ENCODE measurements around the gene PARP16. TPM values are rescaled to one million over a fixed set of nuclear protein-coding genes. Genes with fewer than 3 reads are reported as not detected.

PARP16 gene
- polyA plus RNA-seq, 4 donors: 6.5 to 14.2 (median 9.0) TPM

DNA sequence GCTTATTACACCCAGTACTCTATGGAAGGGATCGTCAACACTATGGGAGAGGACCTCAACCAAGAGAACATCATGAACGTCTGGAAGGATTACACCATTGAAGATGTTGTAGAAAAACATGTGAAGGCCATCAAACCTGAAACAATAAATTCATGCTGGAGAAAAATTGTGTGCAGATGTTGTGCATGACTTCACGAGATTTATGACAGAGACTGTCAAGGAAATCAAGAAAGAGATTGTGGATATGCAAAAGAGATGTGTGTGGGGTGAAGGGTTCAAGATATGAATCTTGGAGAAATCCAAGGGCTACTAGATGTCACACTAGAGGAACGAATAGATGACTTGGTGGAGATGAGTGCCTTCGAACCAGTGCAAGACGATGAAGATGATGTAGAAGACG lies 3.5 kb upstream of the PARP16 start:
- DNase-seq: no peak
- H3K27ac ChIP-seq (ENCODE audit: low read depth in 1 of 3, low read length in 2 of 3): no peak overlapping the region
- no peaks in the 10 kb centered on the region for H3K27me3 ChIP-seq (ENCODE audit: control insufficient read depth in 3 of 3, insufficient read depth in 3 of 3, low read length in 3 of 3)
- 87 to 91% (median 88%) methylated on average over 7 of the region's 7 CpGs for WGBS, 3 donors
- H3K9me3 ChIP-seq (ENCODE audit: control insufficient read depth in 2 of 2, insufficient read depth in 1 of 2, low read depth in 1 of 2, low read length in 1 of 2): no peaks in the 10 kb centered on the region
- FAIRE-seq: no peak
- H3K36me3 ChIP-seq (ENCODE audit: control insufficient read depth in 3 of 3, insufficient read depth in 2 of 3, low read depth in 1 of 3, low read length in 3 of 3): no peaks in the 10 kb centered on the region
- H3K4me1 ChIP-seq (ENCODE audit: control insufficient read depth in 3 of 3, insufficient read depth in 2 of 3, low read depth in 1 of 3, low read length in 2 of 3): peaks cover 0 to 13% (median 0%) of the 10 kb centered on the region in 3 donors
- no peak overlapping the region for H3K4me3 ChIP-seq (ENCODE audit: low read depth in 1 of 3, low read length in 3 of 3)

GRCh38 chr15:65289261-65289854 lies 2.7 kb upstream of the PARP16 start:
- H3K27ac ChIP-seq (ENCODE audit: low read depth in 1 of 3, low read length in 2 of 3): no peak overlapping the region
- FAIRE-seq (no peak), DNase-seq (no peak)
- no peaks in the 10 kb centered on the region for H3K27me3 ChIP-seq (ENCODE audit: control insufficient read depth in 3 of 3, insufficient read depth in 3 of 3, low read length in 3 of 3)
- no peaks in the 10 kb centered on the region for H3K9me3 ChIP-seq (ENCODE audit: control insufficient read depth in 2 of 2, insufficient read depth in 1 of 2, low read depth in 1 of 2, low read length in 1 of 2)
- 70 to 82% (median 77%) methylated on average over 7 of the region's 7 CpGs for WGBS, 3 donors
- H3K4me1 ChIP-seq (ENCODE audit: control insufficient read depth in 3 of 3, insufficient read depth in 2 of 3, low read depth in 1 of 3, low read length in 2 of 3): peaks cover 0 to 14% (median 0%) of the 10 kb centered on the region in 3 donors
- H3K36me3 ChIP-seq (ENCODE audit: control insufficient read depth in 3 of 3, insufficient read depth in 2 of 3, low read depth in 1 of 3, low read length in 3 of 3): no peaks in the 10 kb centered on the region
- H3K4me3 ChIP-seq (ENCODE audit: low read depth in 1 of 3, low read length in 3 of 3): no peak overlapping the region

DNA sequence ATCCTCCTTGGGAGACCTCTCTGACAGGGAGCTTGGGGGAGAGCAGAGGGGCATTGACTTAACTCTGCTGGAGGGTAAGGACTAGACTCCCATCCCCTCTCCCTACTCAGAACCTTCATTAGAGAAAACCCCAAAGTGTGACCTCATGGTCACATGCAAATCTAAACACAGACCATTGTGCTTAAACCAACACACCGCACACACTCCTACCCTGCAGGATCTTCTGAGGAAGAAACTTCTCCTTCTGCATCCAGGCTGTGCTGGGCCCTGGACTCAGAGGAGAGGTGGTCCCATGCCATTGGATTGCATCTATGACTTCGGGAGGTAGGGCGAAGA lies 805 bp upstream of the PARP16 start:
- no peak for FAIRE-seq
- no peak overlapping the region for H3K4me3 ChIP-seq (ENCODE audit: low read depth in 1 of 3, low read length in 3 of 3)
- WGBS, 3 donors: 89 to 93% (median 90%) methylated on average over 3 of the region's 3 CpGs

GRCh38 chr15:65286069-65286703 lies 497 bp downstream of the PARP16 start:
- 0 to 1% (median 1%) methylated on average over 35 to 52 of the region's 52 CpGs for WGBS, 3 donors
- Histone ChIP-seq H3K27me3 (ENCODE audit: control insufficient read depth in 3 of 3, insufficient read depth in 3 of 3, low read length in 3 of 3) (no peaks in the 10 kb centered on the region), H3K4me3 (ENCODE audit: low read depth in 1 of 3, low read length in 3 of 3) (peak overlapping the region; percentile 74 to 88 (median 85)), H3K27ac (ENCODE audit: low read depth in 1 of 3, low read length in 2 of 3) (peak overlapping the region; percentile 87 to 94 (median 91)), H3K4me1 (ENCODE audit: control insufficient read depth in 3 of 3, insufficient read depth in 2 of 3, low read depth in 1 of 3, low read length in 2 of 3) (peaks cover 0 to 14% (median 0%) of the 10 kb centered on the region in 3 donors), H3K9me3 (ENCODE audit: control insufficient read depth in 2 of 2, insufficient read depth in 1 of 2, low read depth in 1 of 2, low read length in 1 of 2) (no peaks in the 10 kb centered on the region), H3K36me3 (ENCODE audit: control insufficient read depth in 3 of 3, insufficient read depth in 2 of 3, low read depth in 1 of 3, low read length in 3 of 3) (peaks cover 0 to 16% (median 0%) of the 10 kb centered on the region in 3 donors)
- DNase-seq (peak; percentile 72 to 84), FAIRE-seq (no peak)

More for the DNA sequence above, 805 bp upstream of the PARP16 start:
- peak overlapping the region in 2 of 3 donors; percentile 69 to 87 for H3K27ac ChIP-seq (ENCODE audit: low read depth in 1 of 3, low read length in 2 of 3)
- H3K36me3 ChIP-seq (ENCODE audit: control insufficient read depth in 3 of 3, insufficient read depth in 2 of 3, low read depth in 1 of 3, low read length in 3 of 3): peaks cover 0 to 11% (median 0%) of the 10 kb centered on the region in 3 donors
- no peak for DNase-seq
- H3K4me1 ChIP-seq (ENCODE audit: control insufficient read depth in 3 of 3, insufficient read depth in 2 of 3, low read depth in 1 of 3, low read length in 2 of 3): peaks cover 0 to 14% (median 0%) of the 10 kb centered on the region in 3 donors
- no peaks in the 10 kb centered on the region for H3K9me3 ChIP-seq (ENCODE audit: control insufficient read depth in 2 of 2, insufficient read depth in 1 of 2, low read depth in 1 of 2, low read length in 1 of 2)
- H3K27me3 ChIP-seq (ENCODE audit: control insufficient read depth in 3 of 3, insufficient read depth in 3 of 3, low read length in 3 of 3): no peaks in the 10 kb centered on the region

DNA sequence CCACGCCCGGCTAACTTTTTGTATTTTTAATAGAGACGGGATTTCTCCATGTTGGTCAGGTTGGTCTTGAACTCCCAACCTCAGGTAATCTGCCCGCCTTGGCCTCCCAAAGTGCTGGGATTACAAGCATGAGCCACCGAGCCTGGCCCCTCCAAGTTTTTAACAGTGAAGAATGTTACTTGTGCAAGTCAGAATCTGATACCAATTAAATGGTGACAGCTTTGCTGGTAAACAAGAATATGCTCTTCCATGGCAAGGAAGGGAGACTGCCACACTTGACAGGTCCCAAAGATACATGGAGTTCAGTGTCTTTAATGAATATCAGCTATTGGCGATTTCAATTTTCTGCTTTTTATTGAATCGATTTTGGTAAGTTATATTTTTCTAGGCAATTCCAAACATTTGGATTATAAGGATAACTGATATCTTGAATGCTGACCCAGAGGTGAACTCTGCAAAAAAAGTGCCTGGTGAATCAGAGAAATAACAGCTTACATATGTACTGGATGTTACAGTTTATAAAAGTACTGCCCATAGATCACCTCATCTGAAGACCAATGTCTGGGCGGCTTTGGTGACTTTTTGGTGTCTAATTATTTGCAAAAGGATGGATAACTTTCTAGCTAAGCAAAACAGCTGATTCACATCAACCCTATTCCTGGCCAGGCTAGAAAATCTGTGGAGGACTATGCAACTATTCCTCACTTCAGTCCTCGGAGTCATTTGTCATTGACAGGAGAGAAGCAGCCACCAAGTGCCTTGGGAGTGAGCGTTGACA lies 1.2 kb downstream of the PARP16 start:
- no peaks in the 10 kb centered on the region for H3K9me3 ChIP-seq (ENCODE audit: control insufficient read depth in 2 of 2, insufficient read depth in 1 of 2, low read depth in 1 of 2, low read length in 1 of 2)
- DNase-seq (no peak), FAIRE-seq (no peak)
- H3K27ac ChIP-seq (ENCODE audit: low read depth in 1 of 3, low read length in 2 of 3): peak overlapping the region; percentile 87 to 94 (median 91)
- WGBS, 3 donors: 72 to 73% (median 72%) methylated on average over 10 of the region's 10 CpGs
- H3K4me3 ChIP-seq (ENCODE audit: low read depth in 1 of 3, low read length in 3 of 3): peak overlapping the region; percentile 74 to 88 (median 85)
- H3K4me1 ChIP-seq (ENCODE audit: control insufficient read depth in 3 of 3, insufficient read depth in 2 of 3, low read depth in 1 of 3, low read length in 2 of 3): peaks cover 0 to 14% (median 0%) of the 10 kb centered on the region in 3 donors
- no peaks in the 10 kb centered on the region for H3K27me3 ChIP-seq (ENCODE audit: control insufficient read depth in 3 of 3, insufficient read depth in 3 of 3, low read length in 3 of 3)
- peaks cover 0 to 16% (median 0%) of the 10 kb centered on the region in 3 donors for H3K36me3 ChIP-seq (ENCODE audit: control insufficient read depth in 3 of 3, insufficient read depth in 2 of 3, low read depth in 1 of 3, low read length in 3 of 3)

- H3K27ac ChIP-seq (ENCODE audit: low read depth in 1 of 3, low read length in 2 of 3): peak overlapping the region in 1 of 3 donors; percentile 33
Measured at GRCh38 chr15:65278480-65278879, 8.2 kb downstream of the PARP16 start.

GRCh38 chr15:65277015-65277414 lies 9.7 kb downstream of the PARP16 start:
- H3K27me3 ChIP-seq (ENCODE audit: control insufficient read depth in 3 of 3, insufficient read depth in 3 of 3, low read length in 3 of 3): no peaks in the 10 kb centered on the region
- no peak overlapping the region for H3K27ac ChIP-seq (ENCODE audit: low read depth in 1 of 3, low read length in 2 of 3)
- FAIRE-seq (no peak), DNase-seq (no peak)
- H3K4me3 ChIP-seq (ENCODE audit: low read depth in 1 of 3, low read length in 3 of 3): no peak overlapping the region
- no peaks in the 10 kb centered on the region for H3K9me3 ChIP-seq (ENCODE audit: control insufficient read depth in 2 of 2, insufficient read depth in 1 of 2, low read depth in 1 of 2, low read length in 1 of 2)
- peaks cover 0 to 13% (median 9%) of the 10 kb centered on the region in 3 donors for H3K4me1 ChIP-seq (ENCODE audit: control insufficient read depth in 3 of 3, insufficient read depth in 2 of 3, low read depth in 1 of 3, low read length in 2 of 3)
- H3K36me3 ChIP-seq (ENCODE audit: control insufficient read depth in 3 of 3, insufficient read depth in 2 of 3, low read depth in 1 of 3, low read length in 3 of 3): peaks cover 0 to 6% (median 0%) of the 10 kb centered on the region in 3 donors
- 55 to 79% (median 77%) methylated on average over 1 of the region's 1 CpG for WGBS, 3 donors

More at GRCh38 chr15:65278480-65278879, 8.2 kb downstream of the PARP16 start:
- Histone ChIP-seq H3K9me3 (ENCODE audit: control insufficient read depth in 2 of 2, insufficient read depth in 1 of 2, low read depth in 1 of 2, low read length in 1 of 2) (no peaks in the 10 kb centered on the region), H3K27me3 (ENCODE audit: control insufficient read depth in 3 of 3, insufficient read depth in 3 of 3, low read length in 3 of 3) (no peaks in the 10 kb centered on the region), H3K36me3 (ENCODE audit: control insufficient read depth in 3 of 3, insufficient read depth in 2 of 3, low read depth in 1 of 3, low read length in 3 of 3) (peaks cover 0 to 18% (median 0%) of the 10 kb centered on the region in 3 donors), H3K4me3 (ENCODE audit: low read depth in 1 of 3, low read length in 3 of 3) (no peak overlapping the region), H3K4me1 (ENCODE audit: control insufficient read depth in 3 of 3, insufficient read depth in 2 of 3, low read depth in 1 of 3, low read length in 2 of 3) (peaks cover 0 to 13% (median 9%) of the 10 kb centered on the region in 3 donors)
- FAIRE-seq (no peak), DNase-seq (peak in 1 of 2 donors; percentile 40)
- WGBS, 3 donors: 46 to 61% (median 53%) methylated on average over 1 of the region's 1 CpG

DNA sequence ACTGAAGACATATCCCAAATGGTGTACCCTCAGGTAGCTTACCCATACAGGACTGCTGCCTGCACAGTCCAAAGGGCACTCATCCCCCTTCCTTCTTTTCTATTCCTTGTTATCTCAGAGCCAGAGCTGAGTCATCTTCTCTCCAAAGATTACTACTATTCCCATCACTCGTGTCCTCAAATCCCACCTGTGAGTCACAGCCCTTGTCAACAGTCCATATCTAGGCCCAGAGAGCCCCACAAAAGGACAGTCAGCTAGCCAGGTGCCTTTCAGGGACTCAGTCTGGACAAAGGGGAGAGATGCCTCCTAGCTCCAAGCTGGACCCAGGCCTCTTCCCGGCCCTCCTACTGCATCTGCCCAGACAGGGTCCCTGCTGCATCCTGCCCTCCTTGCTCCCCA lies 11.0 kb downstream of the PARP16 start:
- WGBS, 3 donors: 63 to 68% (median 66%) methylated on average over 2 of the region's 2 CpGs
- H3K4me1 ChIP-seq (ENCODE audit: control insufficient read depth in 3 of 3, insufficient read depth in 2 of 3, low read depth in 1 of 3, low read length in 2 of 3): peaks cover 0 to 16% (median 9%) of the 10 kb centered on the region in 3 donors
- H3K4me3 ChIP-seq (ENCODE audit: low read depth in 1 of 3, low read length in 3 of 3): no peak overlapping the region
- FAIRE-seq: no peak
- no peaks in the 10 kb centered on the region for H3K27me3 ChIP-seq (ENCODE audit: control insufficient read depth in 3 of 3, insufficient read depth in 3 of 3, low read length in 3 of 3)
- peak overlapping the region; percentile 8 to 54 (median 37) for H3K27ac ChIP-seq (ENCODE audit: low read depth in 1 of 3, low read length in 2 of 3)
- DNase-seq: peak; percentile 67 to 70
- no peaks in the 10 kb centered on the region for H3K9me3 ChIP-seq (ENCODE audit: control insufficient read depth in 2 of 2, insufficient read depth in 1 of 2, low read depth in 1 of 2, low read length in 1 of 2)
- H3K36me3 ChIP-seq (ENCODE audit: control insufficient read depth in 3 of 3, insufficient read depth in 2 of 3, low read depth in 1 of 3, low read length in 3 of 3): peaks cover 0 to 6% (median 0%) of the 10 kb centered on the region in 3 donors

Data from small intestine (tissue), 7 donors.